ENCODE measurements around the gene TMEM87B.

TMEM87B gene

DNA sequence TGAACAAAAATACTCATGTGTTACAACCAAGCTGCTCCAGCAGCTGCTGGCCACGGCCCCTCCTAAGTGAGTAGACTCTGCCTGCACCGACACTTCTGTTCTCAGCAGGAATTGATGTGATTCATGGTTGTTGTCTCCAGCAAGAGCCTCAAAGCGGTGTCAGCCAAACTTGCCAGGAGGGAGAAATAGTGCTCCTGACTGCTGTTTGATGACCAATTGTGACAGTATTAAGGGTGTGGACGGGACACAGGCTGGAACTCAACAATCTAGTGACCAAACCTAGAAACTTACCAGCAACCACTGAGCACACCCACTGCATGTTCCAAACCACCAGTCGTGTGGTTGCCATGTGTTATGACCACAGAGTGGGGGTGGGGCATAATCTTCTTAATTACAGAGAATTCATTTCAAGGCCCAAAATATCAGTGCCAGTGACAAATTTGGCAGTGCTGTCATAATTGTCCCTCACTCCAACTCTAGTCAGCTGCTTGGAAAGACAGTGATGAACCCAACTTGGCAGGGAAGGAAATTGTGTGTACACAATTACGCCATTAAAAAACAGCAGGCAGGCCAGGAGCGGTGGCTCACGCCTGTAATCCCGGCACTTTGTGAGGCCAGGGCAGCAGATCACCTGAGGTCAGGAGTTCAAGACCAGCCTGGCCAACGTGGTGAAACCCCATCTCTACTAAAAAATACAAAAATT, 113.5 kb downstream of the TMEM87B start:
- DNase-seq (ENCODE audit: low read depth in 2 of 2), result no peak
